Eye (tissue), 1 donor: ENCODE results near the gene ELOVL6.
"Not testable (repeated sequence)": the region's sequence is repeated elsewhere in the genome, so short reads cannot be mapped to it uniquely, and the experiment has no call there.

Source experiments
- DNase-seq: peaks from one replicate; pipeline ENCODE4 v3.0.0-alpha.2; 2015

The ELOVL6 gene

GRCh38 chr4:110068248-110068647 lies 130.2 kb downstream of the ELOVL6 start:
- no peak for DNase-seq

GRCh38 chr4:110064934-110065333 lies 133.5 kb downstream of the ELOVL6 start:
- DNase-seq: no peak

GRCh38 chr4:110064295-110064694 lies 134.1 kb downstream of the ELOVL6 start:
- no peak for DNase-seq

GRCh38 chr4:110062166-110062565 lies 136.2 kb downstream of the ELOVL6 start:
- DNase-seq: no peak

- DNase-seq: no peak
Measured at GRCh38 chr4:110061076-110061475, 137.3 kb downstream of the ELOVL6 start.

GRCh38 chr4:110059556-110060191 lies 138.7 kb downstream of the ELOVL6 start:
- DNase-seq: no peak

GRCh38 chr4:110058677-110059076 lies 139.7 kb downstream of the ELOVL6 start:
- no peak for DNase-seq

- DNase-seq: peak; percentile 59
Measured at GRCh38 chr4:110055158-110055768, 143.2 kb downstream of the ELOVL6 start.

GRCh38 chr4:110049951-110050925 lies 148.2 kb downstream of the ELOVL6 start:
- DNase-seq: peak; percentile 73

GRCh38 chr4:110046588-110047049 lies 151.8 kb downstream of the ELOVL6 start:
- DNase-seq: peak; percentile 59

- no peak for DNase-seq
Measured at GRCh38 chr4:110042545-110043517, 155.6 kb downstream of the ELOVL6 start.

- DNase-seq: no peak
Measured at GRCh38 chr4:110041735-110042134, 156.7 kb downstream of the ELOVL6 start.

GRCh38 chr4:110039164-110039563 lies 159.3 kb downstream of the ELOVL6 start:
- DNase-seq: not testable (repeated sequence)

- DNase-seq: no peak
Measured at GRCh38 chr4:110034026-110034393, 164.4 kb downstream of the ELOVL6 start.

GRCh38 chr4:110033355-110034025 lies 164.9 kb downstream of the ELOVL6 start:
- no peak for DNase-seq

- DNase-seq: no peak
Measured at GRCh38 chr4:110032603-110033002, 165.8 kb downstream of the ELOVL6 start.

GRCh38 chr4:110025718-110026117 lies 172.7 kb downstream of the ELOVL6 start:
- DNase-seq: no peak

GRCh38 chr4:110025056-110025455 lies 173.4 kb downstream of the ELOVL6 start:
- DNase-seq: peak; percentile 70

- no peak for DNase-seq
Measured at GRCh38 chr4:110022457-110022856, 176.0 kb downstream of the ELOVL6 start.

- no peak for DNase-seq
Measured at GRCh38 chr4:110020646-110021443, 177.6 kb downstream of the ELOVL6 start.

- DNase-seq: no peak
Measured at GRCh38 chr4:110020139-110020538, 178.3 kb downstream of the ELOVL6 start.
